Measurements from ENCODE around the gene OPN1MW. TPM values are rescaled to one million over a fixed set of nuclear protein-coding genes. Genes with fewer than 3 reads are reported as not detected.
"Not testable (repeated sequence)": the region's sequence is repeated elsewhere in the genome, so short reads cannot be mapped to it uniquely, and the experiment has no call there.

OPN1MW gene
- total RNA-seq, 1 experiment from 2014 or later = not detected

DNA sequence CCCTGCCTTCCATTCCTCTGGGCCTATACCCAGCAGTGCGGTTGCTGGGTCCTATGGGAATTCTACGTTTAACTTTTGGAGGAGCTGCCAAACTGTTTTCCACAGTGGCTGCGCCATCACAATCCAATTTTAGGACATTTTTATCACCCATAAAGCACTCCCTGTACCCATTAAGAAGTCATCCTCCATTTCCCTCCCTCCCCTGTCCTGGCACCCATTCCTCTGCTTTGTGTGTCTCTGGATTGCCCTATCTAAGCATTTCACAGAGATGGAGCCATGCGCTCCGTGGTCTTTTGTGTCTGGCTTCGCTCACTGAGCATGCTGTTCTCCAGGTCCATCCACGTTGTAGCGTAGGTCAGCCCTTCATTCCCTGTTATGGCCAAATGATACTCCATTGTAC lies 40.0 kb upstream of the OPN1MW start:
- H3K27ac Mint-ChIP-seq (ENCODE audit: unreplicated experiment) = no peak overlapping the region
- H3K27me3 ChIP-seq (replicated peaks; ENCODE audit: control insufficient read depth, insufficient read depth, low read length) = no peaks in the 10 kb centered on the region
- ChIA-PET POLR2A (no interaction called here), CTCF (interaction anchor here (0.6 kb wide), 1 partner anchor 189 kb away, joined by 4 read pairs; no protein-coding TSS in a partner anchor)
- no peaks in the 10 kb centered on the region for H3K36me3 ChIP-seq (ENCODE audit: control insufficient read depth, insufficient read depth, low read length)
- intact Hi-C loops (cut with micrococcal nuclease; ENCODE audit: unreplicated experiment) = no loop called here
- no peaks in the 10 kb centered on the region for H3K4me1 Mint-ChIP-seq (ENCODE audit: low read depth, unreplicated experiment)
- H3K9me3 Mint-ChIP-seq (ENCODE audit: unreplicated experiment) = no peaks in the 10 kb centered on the region
- DNase-seq = no peak
- no peaks in the 10 kb centered on the region for H3K36me3 Mint-ChIP-seq (ENCODE audit: insufficient read depth, unreplicated experiment)
- H3K4me3 Mint-ChIP-seq (ENCODE audit: unreplicated experiment) = no peak overlapping the region
- H3K4me3 ChIP-seq (ENCODE audit: low read depth, low read length) = no peak overlapping the region
- no TSS peak for BruUV-seq (replicated peaks)
- H3K4me1 ChIP-seq = no peaks in the 10 kb centered on the region
- H3K9me3 ChIP-seq = no peaks in the 10 kb centered on the region
- TF ChIP-seq, protein P1, sequence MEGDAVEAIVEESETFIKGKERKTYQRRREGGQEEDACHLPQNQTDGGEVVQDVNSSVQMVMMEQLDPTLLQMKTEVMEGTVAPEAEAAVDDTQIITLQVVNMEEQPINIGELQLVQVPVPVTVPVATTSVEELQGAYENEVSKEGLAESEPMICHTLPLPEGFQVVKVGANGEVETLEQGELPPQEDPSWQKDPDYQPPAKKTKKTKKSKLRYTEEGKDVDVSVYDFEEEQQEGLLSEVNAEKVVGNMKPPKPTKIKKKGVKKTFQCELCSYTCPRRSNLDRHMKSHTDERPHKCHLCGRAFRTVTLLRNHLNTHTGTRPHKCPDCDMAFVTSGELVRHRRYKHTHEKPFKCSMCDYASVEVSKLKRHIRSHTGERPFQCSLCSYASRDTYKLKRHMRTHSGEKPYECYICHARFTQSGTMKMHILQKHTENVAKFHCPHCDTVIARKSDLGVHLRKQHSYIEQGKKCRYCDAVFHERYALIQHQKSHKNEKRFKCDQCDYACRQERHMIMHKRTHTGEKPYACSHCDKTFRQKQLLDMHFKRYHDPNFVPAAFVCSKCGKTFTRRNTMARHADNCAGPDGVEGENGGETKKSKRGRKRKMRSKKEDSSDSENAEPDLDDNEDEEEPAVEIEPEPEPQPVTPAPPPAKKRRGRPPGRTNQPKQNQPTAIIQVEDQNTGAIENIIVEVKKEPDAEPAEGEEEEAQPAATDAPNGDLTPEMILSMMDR (IDR thresholded peaks at IDR 0.05; ENCODE audit: insufficient read depth in 1 of 2, low read depth in 1 of 2, low read length in 1 of 2, severe bottlenecking in 1 of 2, unreplicated experiment in 1 of 2) = no peak
- no peaks in the 10 kb centered on the region for H3K27me3 Mint-ChIP-seq (ENCODE audit: insufficient read depth, unreplicated experiment)

- Histone ChIP-seq H3K9me3 (no peaks in the 10 kb centered on the region), H3K27me3 (replicated peaks; ENCODE audit: control insufficient read depth, insufficient read depth, low read length) (no peaks in the 10 kb centered on the region), H3K4me3 (ENCODE audit: low read depth, low read length) (no peak overlapping the region), H3K4me1 (no peaks in the 10 kb centered on the region), H3K36me3 (ENCODE audit: control insufficient read depth, insufficient read depth, low read length) (no peaks in the 10 kb centered on the region)
- H3K27me3 Mint-ChIP-seq (ENCODE audit: insufficient read depth, unreplicated experiment) = no peaks in the 10 kb centered on the region
- intact Hi-C loops (cut with micrococcal nuclease; ENCODE audit: unreplicated experiment) = no loop called here
- no peaks in the 10 kb centered on the region for H3K36me3 Mint-ChIP-seq (ENCODE audit: insufficient read depth, unreplicated experiment)
- no TSS peak for BruUV-seq (replicated peaks)
- no peaks in the 10 kb centered on the region for H3K4me1 Mint-ChIP-seq (ENCODE audit: low read depth, unreplicated experiment)
- TF ChIP-seq, protein P1 (IDR thresholded peaks at IDR 0.05; ENCODE audit: insufficient read depth in 1 of 2, low read depth in 1 of 2, low read length in 1 of 2, severe bottlenecking in 1 of 2, unreplicated experiment in 1 of 2) = no peak
- H3K4me3 Mint-ChIP-seq (ENCODE audit: unreplicated experiment) = no peak overlapping the region
- CTCF ChIA-PET = interaction anchor here (0.6 kb wide), 1 partner anchor 188 kb away, joined by 4 read pairs; no protein-coding TSS in a partner anchor
- no peak overlapping the region for H3K27ac Mint-ChIP-seq (ENCODE audit: unreplicated experiment)
- no peak for DNase-seq
- POLR2A ChIA-PET = no interaction called here
- H3K9me3 Mint-ChIP-seq (ENCODE audit: unreplicated experiment) = no peaks in the 10 kb centered on the region
These were observed 39.2 kb upstream of the OPN1MW start for GRCh38 chrX:154142950-154143745.

DNA sequence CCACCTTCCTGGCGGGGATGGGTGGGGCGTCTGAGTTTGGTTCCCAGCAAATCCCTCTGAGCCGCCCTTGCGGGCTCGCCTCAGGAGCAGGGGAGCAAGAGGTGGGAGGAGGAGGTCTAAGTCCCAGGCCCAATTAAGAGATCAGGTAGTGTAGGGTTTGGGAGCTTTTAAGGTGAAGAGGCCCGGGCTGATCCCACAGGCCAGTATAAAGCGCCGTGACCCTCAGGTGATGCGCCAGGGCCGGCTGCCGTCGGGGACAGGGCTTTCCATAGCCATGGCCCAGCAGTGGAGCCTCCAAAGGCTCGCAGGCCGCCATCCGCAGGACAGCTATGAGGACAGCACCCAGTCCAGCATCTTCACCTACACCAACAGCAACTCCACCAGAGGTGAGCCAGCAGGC lies 38.4 kb upstream of the OPN1MW start, which contains the start of gene OPN1LW:
TSS of gene OPN1LW (plus strand) at position 234 of the 400 bp plus-strand sequence. CDS start at position 275, 41 bp downstream.
- H3K27me3 ChIP-seq (replicated peaks; ENCODE audit: control insufficient read depth, insufficient read depth, low read length); CTCF ChIA-PET; H3K27me3 Mint-ChIP-seq (ENCODE audit: insufficient read depth, unreplicated experiment); POLR2A ChIA-PET; H3K27ac Mint-ChIP-seq (ENCODE audit: unreplicated experiment); intact Hi-C loops (cut with micrococcal nuclease; ENCODE audit: unreplicated experiment); DNase-seq; H3K36me3 Mint-ChIP-seq (ENCODE audit: insufficient read depth, unreplicated experiment); H3K9me3 ChIP-seq; H3K4me1 ChIP-seq; BruUV-seq (replicated peaks); H3K4me3 Mint-ChIP-seq (ENCODE audit: unreplicated experiment); H3K9me3 Mint-ChIP-seq (ENCODE audit: unreplicated experiment); H3K4me1 Mint-ChIP-seq (ENCODE audit: low read depth, unreplicated experiment); H3K4me3 ChIP-seq (ENCODE audit: low read depth, low read length); H3K36me3 ChIP-seq (ENCODE audit: control insufficient read depth, insufficient read depth, low read length): not testable (repeated sequence)

- POLR2A ChIA-PET; H3K27me3 Mint-ChIP-seq (ENCODE audit: insufficient read depth, unreplicated experiment); BruUV-seq (replicated peaks); H3K4me1 ChIP-seq; CTCF ChIA-PET; H3K4me3 ChIP-seq (ENCODE audit: low read depth, low read length); H3K36me3 ChIP-seq (ENCODE audit: control insufficient read depth, insufficient read depth, low read length); H3K9me3 ChIP-seq; DNase-seq; H3K4me3 Mint-ChIP-seq (ENCODE audit: unreplicated experiment); H3K36me3 Mint-ChIP-seq (ENCODE audit: insufficient read depth, unreplicated experiment); H3K27me3 ChIP-seq (replicated peaks; ENCODE audit: control insufficient read depth, insufficient read depth, low read length); H3K4me1 Mint-ChIP-seq (ENCODE audit: low read depth, unreplicated experiment); H3K9me3 Mint-ChIP-seq (ENCODE audit: unreplicated experiment); intact Hi-C loops (cut with micrococcal nuclease; ENCODE audit: unreplicated experiment); H3K27ac Mint-ChIP-seq (ENCODE audit: unreplicated experiment): not testable (repeated sequence)
These were observed 31.4 kb upstream of the OPN1MW start for GRCh38 chrX:154151030-154151429.

GRCh38 chrX:154156221-154156620 lies 26.2 kb upstream of the OPN1MW start:
- BruUV-seq (replicated peaks); H3K9me3 Mint-ChIP-seq (ENCODE audit: unreplicated experiment); H3K4me1 Mint-ChIP-seq (ENCODE audit: low read depth, unreplicated experiment); intact Hi-C loops (cut with micrococcal nuclease; ENCODE audit: unreplicated experiment); H3K27ac Mint-ChIP-seq (ENCODE audit: unreplicated experiment); H3K36me3 Mint-ChIP-seq (ENCODE audit: insufficient read depth, unreplicated experiment); H3K4me1 ChIP-seq; H3K9me3 ChIP-seq; H3K27me3 ChIP-seq (replicated peaks; ENCODE audit: control insufficient read depth, insufficient read depth, low read length); CTCF ChIA-PET; H3K27me3 Mint-ChIP-seq (ENCODE audit: insufficient read depth, unreplicated experiment); H3K36me3 ChIP-seq (ENCODE audit: control insufficient read depth, insufficient read depth, low read length); H3K4me3 Mint-ChIP-seq (ENCODE audit: unreplicated experiment); POLR2A ChIA-PET; DNase-seq; H3K4me3 ChIP-seq (ENCODE audit: low read depth, low read length): not testable (repeated sequence)

Measured in Caco-2 (cell line).